HG03097 (cell line): Measurements from ENCODE around the gene C6orf141.
"Not testable (repeated sequence)": the region's sequence is repeated elsewhere in the genome, so short reads cannot be mapped to it uniquely, and the experiment has no call there.

Experiments used
- ATAC-seq: cut with Tn5 transposase; IDR thresholded peaks from one replicate; pipeline ENCODE4 v1.9.1; 2021; ENCODE audit not compliant: unreplicated experiment, low FRiP score

The C6orf141 gene

DNA sequence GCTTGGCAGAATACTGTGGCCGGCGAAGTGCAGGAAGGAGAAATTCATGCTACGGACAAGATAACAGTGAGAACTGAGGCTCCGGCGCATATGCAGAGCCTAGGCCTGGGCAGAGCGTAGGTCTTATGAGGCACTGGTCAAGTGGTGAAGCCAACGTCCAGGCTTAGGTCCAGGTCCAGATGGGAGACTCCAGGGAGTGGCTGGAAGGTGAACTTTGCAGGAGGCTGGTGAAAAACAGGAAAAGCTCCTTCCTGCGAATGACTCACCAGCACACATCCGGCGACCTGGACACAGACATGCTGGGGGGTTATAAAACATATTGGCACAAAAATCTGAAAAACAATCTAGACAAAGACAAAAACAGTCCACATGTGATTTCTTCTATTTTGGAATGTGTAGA lies 15.4 kb downstream of the C6orf141 start:
- no peak for ATAC-seq

DNA sequence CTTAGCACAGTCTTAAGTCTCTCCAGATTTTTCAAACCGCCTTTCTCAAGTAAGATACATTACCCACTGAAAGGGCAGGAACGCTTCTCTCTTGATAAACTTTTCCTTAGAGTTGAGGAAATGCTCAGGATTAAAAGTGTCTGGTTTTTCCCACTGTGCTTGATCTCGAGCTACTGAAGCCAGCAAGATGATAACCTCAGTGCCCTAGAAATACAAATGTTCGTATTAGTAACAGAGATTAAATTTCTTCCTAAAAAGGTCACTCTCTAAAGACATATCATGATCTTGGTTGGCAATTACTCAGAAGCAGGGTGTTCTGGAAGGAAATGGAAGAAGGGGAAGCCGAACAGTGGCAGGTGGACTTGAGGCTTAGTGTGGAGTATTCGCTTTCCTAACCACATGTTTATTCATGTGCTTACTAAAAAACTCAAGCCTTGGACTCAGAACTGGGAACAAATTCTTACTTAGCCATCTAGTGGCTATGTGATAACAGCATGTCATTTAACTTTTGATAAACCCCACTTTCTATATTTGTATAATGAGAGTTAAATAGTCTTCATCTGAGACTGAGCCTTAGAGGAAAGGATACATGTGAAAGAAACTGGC lies 20.1 kb downstream of the C6orf141 start:
- no peak for ATAC-seq

DNA sequence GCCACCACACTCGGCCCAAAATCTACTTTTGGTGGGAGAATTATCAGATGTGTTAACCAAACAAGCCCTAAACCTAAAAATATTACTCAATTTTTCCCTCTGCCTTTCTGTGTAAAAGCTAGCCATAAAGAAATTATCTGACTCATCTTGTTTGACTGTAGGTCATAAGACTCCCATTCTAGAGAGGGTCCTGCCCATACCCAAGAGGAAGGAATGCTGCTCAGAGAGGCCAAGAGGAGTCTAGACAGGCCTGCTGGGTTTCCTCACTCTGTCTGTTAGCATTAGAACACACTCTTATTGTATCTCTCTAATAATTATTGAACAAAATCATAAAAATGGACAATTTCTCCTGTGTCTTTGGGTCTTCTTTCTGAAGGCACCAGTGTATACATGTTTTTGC lies 26.1 kb downstream of the C6orf141 start:
- no peak for ATAC-seq

DNA sequence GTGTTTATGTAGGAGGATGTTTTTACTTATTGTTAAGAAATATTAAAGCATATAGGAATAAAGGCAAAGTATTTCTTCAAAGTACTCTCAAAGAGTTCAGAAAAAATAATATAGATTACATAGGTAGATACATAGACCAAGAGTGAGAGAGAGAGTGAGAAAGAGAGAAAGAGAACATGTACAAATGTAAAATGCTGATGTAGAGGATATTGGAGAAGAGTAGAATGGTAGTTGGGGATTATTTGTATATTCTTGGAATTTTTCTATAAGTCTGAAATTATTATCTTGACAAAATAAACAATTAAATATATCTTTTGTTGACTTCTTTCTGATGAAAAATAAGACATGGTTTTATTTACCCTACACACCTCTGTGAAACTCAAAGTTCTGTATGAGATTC lies 29.2 kb downstream of the C6orf141 start:
- no peak for ATAC-seq

DNA sequence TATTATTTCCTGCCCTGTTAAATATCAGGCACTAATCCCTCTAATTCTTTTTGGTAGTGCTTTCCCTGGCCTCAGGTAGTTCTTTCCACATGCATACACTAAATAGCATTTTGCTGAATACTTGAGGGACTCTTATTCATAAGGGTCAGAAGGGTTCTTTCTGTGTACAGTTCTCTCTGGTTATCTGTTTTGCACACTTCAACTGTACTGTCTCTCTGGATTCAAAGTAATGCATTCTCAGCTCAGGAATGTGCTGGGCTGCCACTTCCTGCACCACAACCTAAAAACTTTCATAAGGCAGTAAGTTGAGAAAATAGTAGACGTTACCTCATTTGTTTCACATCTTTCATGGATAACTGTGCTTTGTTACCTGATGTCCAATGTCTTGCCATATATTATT lies 32.1 kb downstream of the C6orf141 start:
- ATAC-seq: no peak

DNA sequence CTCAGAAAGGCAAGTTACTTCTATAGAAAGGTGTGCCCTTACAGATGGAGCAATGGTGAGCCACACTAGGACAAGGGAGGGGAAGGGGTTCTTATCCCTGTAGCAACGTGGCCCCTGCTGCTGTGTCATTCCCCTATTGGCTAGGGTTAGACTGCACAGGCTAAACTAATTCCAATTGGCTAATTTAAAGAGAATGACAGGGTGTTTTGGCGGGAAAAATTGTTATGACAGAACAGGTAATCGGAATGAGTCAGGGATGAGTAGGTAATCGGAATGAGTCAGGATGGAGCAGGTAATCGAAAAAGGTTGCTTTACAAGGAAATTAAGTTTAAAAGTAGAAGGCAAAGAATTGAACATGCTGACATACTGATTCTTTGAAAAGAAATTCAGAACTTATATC lies 36.8 kb downstream of the C6orf141 start:
- not testable (repeated sequence) for ATAC-seq
